ENCODE measurements around the gene THADA.

The THADA gene

GRCh38 chr2:43303889-43304288, 291.9 kb downstream of the THADA start:
- no peak overlapping the region for H3K27ac ChIP-seq

GRCh38 chr2:43302961-43303494, 292.8 kb downstream of the THADA start:
- TF ChIP-seq, protein P1, sequence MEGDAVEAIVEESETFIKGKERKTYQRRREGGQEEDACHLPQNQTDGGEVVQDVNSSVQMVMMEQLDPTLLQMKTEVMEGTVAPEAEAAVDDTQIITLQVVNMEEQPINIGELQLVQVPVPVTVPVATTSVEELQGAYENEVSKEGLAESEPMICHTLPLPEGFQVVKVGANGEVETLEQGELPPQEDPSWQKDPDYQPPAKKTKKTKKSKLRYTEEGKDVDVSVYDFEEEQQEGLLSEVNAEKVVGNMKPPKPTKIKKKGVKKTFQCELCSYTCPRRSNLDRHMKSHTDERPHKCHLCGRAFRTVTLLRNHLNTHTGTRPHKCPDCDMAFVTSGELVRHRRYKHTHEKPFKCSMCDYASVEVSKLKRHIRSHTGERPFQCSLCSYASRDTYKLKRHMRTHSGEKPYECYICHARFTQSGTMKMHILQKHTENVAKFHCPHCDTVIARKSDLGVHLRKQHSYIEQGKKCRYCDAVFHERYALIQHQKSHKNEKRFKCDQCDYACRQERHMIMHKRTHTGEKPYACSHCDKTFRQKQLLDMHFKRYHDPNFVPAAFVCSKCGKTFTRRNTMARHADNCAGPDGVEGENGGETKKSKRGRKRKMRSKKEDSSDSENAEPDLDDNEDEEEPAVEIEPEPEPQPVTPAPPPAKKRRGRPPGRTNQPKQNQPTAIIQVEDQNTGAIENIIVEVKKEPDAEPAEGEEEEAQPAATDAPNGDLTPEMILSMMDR (IDR thresholded peaks at IDR 0.05): no peak
- no peaks in the 10 kb centered on the region for H3K9me3 ChIP-seq

More at GRCh38 chr2:43303889-43304288, 291.9 kb downstream of the THADA start:
- no peak overlapping the region for H3K4me3 ChIP-seq (ENCODE audit: low read depth in 1 of 2, low read length in 1 of 2)
- TF ChIP-seq, protein P1 (IDR thresholded peaks at IDR 0.05): no peak
- no peaks in the 10 kb centered on the region for H3K36me3 ChIP-seq
- H3K27me3 ChIP-seq: no peaks in the 10 kb centered on the region
- H3K4me1 ChIP-seq (ENCODE audit: control insufficient read depth in 1 of 2, insufficient read depth in 1 of 2, low read depth in 1 of 2, low read length in 1 of 2): no peaks in the 10 kb centered on the region
- H3K9me3 ChIP-seq: no peaks in the 10 kb centered on the region

DNA sequence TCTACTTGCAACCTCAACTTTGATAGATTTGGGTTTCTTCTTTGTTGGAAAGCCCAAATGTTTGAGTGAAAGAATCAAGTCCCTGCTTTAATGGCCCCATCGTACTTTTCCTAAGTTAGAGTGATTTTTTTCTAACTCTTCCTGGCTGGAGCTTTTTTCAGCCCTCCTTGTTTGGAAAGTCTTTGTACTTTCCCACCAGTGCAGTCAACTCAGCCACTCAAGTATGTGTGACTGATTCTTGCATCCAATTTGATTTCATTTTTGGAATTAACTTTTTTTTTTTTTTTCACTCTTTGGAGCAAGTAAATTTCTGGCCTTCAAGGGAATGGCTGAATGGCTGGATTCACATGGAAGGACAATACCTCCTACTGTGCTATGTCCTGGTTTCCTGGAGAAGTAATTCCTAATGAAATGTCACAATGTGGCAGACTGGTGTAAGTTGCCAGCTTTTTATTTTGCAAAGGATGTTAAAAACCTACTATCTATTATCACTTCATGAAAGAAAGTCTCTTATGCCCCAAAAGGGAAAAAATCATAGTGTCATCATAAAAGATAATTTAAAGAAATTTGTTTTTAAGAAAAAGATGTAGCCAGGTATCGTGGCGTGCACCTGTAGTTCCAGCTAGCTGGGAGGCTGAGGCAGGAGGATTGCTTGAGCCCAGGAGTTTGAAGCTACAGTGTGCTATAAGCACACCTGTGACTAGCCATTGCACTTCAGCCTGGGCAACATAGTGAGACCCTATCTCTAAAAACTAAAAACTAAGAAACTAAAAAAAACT, 293.5 kb downstream of the THADA start:
- Histone ChIP-seq H3K4me1 (ENCODE audit: control insufficient read depth in 1 of 2, insufficient read depth in 1 of 2, low read depth in 1 of 2, low read length in 1 of 2) (no peaks in the 10 kb centered on the region), H3K9me3 (no peaks in the 10 kb centered on the region), H3K27ac (no peak overlapping the region), H3K4me3 (ENCODE audit: low read depth in 1 of 2, low read length in 1 of 2) (no peak overlapping the region), H3K27me3 (no peaks in the 10 kb centered on the region), H3K36me3 (no peaks in the 10 kb centered on the region)
- TF ChIP-seq, protein P1 (IDR thresholded peaks at IDR 0.05): no peak

More at GRCh38 chr2:43302961-43303494, 292.8 kb downstream of the THADA start:
- H3K27ac ChIP-seq: no peak overlapping the region
- H3K36me3 ChIP-seq: no peaks in the 10 kb centered on the region
- no peak overlapping the region for H3K4me3 ChIP-seq (ENCODE audit: low read depth in 1 of 2, low read length in 1 of 2)
- H3K27me3 ChIP-seq: no peaks in the 10 kb centered on the region
- H3K4me1 ChIP-seq (ENCODE audit: control insufficient read depth in 1 of 2, insufficient read depth in 1 of 2, low read depth in 1 of 2, low read length in 1 of 2): no peaks in the 10 kb centered on the region

GRCh38 chr2:43300781-43301583, 294.9 kb downstream of the THADA start:
- H3K27ac ChIP-seq: no peak overlapping the region
- H3K9me3 ChIP-seq: no peaks in the 10 kb centered on the region
- TF ChIP-seq, protein P1 (IDR thresholded peaks at IDR 0.05): no peak
- no peaks in the 10 kb centered on the region for H3K4me1 ChIP-seq (ENCODE audit: control insufficient read depth in 1 of 2, insufficient read depth in 1 of 2, low read depth in 1 of 2, low read length in 1 of 2)
- no peaks in the 10 kb centered on the region for H3K27me3 ChIP-seq
- no peak overlapping the region for H3K4me3 ChIP-seq (ENCODE audit: low read depth in 1 of 2, low read length in 1 of 2)
- no peaks in the 10 kb centered on the region for H3K36me3 ChIP-seq

GRCh38 chr2:43300222-43300621, 295.6 kb downstream of the THADA start:
- no peak overlapping the region for H3K27ac ChIP-seq
- no peak overlapping the region for H3K4me3 ChIP-seq (ENCODE audit: low read depth in 1 of 2, low read length in 1 of 2)
- TF ChIP-seq, protein P1 (IDR thresholded peaks at IDR 0.05): no peak
- H3K9me3 ChIP-seq: no peaks in the 10 kb centered on the region
- no peaks in the 10 kb centered on the region for H3K27me3 ChIP-seq
- H3K4me1 ChIP-seq (ENCODE audit: control insufficient read depth in 1 of 2, insufficient read depth in 1 of 2, low read depth in 1 of 2, low read length in 1 of 2): no peaks in the 10 kb centered on the region
- H3K36me3 ChIP-seq: no peaks in the 10 kb centered on the region

Data from neutrophil (primary cell).